ENCODE data around the gene KPTN.

GRCh38 chr19:47444388-47444821, 39.6 kb downstream of the KPTN start:
- TF ChIP-seq CTCF (IDR thresholded peaks at IDR 0.05; ENCODE audit: low read depth, low read length, poor library complexity, severe bottlenecking) (no peak), EZH2phosphoT487 (IDR thresholded peaks at IDR 0.05; ENCODE audit: borderline replicate concordance, low read length) (no peak)

Data from DOHH2 (cell line).